ENCODE data around the gene ABHD15. TPM values are rescaled to one million over a fixed set of nuclear protein-coding genes. Genes with fewer than 3 reads are reported as not detected.

The ABHD15 gene
- total RNA-seq, 1 experiment from 2014 or later: 8.2 TPM

DNA sequence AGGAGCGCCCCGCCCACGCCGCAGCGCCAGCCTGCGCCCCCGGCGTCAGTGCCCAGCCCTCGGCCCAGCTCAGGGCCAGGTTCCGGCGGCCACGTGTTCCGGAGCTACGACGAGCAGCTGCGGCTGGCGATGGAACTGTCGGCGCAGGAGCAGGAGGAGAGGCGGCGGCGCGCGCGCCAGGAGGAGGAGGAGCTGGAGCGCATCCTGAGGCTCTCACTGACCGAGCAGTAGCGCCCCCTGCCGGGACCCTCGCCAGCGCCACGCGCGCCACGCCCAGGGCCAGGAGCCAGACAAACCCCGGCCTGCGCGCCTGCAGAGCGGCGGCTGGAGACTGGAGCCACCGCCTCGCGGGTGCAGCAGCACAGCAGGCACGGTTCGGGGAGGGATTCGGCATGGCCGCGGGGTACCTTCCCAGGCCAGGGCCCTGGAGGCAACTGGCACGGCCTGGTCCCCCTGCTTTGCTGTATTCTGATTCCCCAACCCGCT lies 46.6 kb upstream of the ABHD15 start:
- RAD21 ChIA-PET (ENCODE audit: low non-redundant PET in 1 of 2, low total read pairs in 2 of 2, uncharacterized antibody in 2 of 2, unreplicated experiment in 2 of 2): interaction anchor here in 1 of 2 experiments (0.7 kb wide), 1 partner anchor 52 kb away, joined by 4 read pairs; no protein-coding TSS in a partner anchor
- Histone ChIP-seq H3K79me2 (ENCODE audit: insufficient read depth, low read length) (no peaks in the 10 kb centered on the region), H3K27ac (ENCODE audit: low read depth, low read length) (no peak overlapping the region), H3K4me3 (replicated peaks in 1 of 2; ENCODE audit: low read depth in 1 of 2, low read length in 2 of 2) (no peak overlapping the region), H3K27me3 (ENCODE audit: insufficient read depth, low read length) (no peaks in the 10 kb centered on the region), H3K9ac (ENCODE audit: low read length) (no peak overlapping the region), H3K4me1 (ENCODE audit: control insufficient read depth in 1 of 2, insufficient read depth in 2 of 2, low read length in 2 of 2) (peaks cover 11 to 27% of the 10 kb centered on the region in 2 experiments), H3K9me2 (ENCODE audit: insufficient read depth) (no peaks in the 10 kb centered on the region), H3K4me2 (ENCODE audit: low read length) (no peak overlapping the region), H3K36me3 (ENCODE audit: control insufficient read depth in 1 of 2, insufficient read depth in 2 of 2, low read length in 2 of 2) (no peaks in the 10 kb centered on the region), H3K9me3 (ENCODE audit: control insufficient read depth in 1 of 2, insufficient read depth in 1 of 2, low read depth in 1 of 2, low read length in 2 of 2) (no peaks in the 10 kb centered on the region), H4K20me1 (ENCODE audit: insufficient read depth) (no peaks in the 10 kb centered on the region), H2AFZ (ENCODE audit: low read depth, low read length, poor library complexity, severe bottlenecking) (no peak overlapping the region)
- DNase-seq (ENCODE audit: low read depth, low spot score): no peak
- TF ChIP-seq, protein P1, sequence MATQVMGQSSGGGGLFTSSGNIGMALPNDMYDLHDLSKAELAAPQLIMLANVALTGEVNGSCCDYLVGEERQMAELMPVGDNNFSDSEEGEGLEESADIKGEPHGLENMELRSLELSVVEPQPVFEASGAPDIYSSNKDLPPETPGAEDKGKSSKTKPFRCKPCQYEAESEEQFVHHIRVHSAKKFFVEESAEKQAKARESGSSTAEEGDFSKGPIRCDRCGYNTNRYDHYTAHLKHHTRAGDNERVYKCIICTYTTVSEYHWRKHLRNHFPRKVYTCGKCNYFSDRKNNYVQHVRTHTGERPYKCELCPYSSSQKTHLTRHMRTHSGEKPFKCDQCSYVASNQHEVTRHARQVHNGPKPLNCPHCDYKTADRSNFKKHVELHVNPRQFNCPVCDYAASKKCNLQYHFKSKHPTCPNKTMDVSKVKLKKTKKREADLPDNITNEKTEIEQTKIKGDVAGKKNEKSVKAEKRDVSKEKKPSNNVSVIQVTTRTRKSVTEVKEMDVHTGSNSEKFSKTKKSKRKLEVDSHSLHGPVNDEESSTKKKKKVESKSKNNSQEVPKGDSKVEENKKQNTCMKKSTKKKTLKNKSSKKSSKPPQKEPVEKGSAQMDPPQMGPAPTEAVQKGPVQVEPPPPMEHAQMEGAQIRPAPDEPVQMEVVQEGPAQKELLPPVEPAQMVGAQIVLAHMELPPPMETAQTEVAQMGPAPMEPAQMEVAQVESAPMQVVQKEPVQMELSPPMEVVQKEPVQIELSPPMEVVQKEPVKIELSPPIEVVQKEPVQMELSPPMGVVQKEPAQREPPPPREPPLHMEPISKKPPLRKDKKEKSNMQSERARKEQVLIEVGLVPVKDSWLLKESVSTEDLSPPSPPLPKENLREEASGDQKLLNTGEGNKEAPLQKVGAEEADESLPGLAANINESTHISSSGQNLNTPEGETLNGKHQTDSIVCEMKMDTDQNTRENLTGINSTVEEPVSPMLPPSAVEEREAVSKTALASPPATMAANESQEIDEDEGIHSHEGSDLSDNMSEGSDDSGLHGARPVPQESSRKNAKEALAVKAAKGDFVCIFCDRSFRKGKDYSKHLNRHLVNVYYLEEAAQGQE (IDR thresholded peaks at IDR 0.05; ENCODE audit: low read depth): no peak
- TF ChIP-seq, protein P2, sequence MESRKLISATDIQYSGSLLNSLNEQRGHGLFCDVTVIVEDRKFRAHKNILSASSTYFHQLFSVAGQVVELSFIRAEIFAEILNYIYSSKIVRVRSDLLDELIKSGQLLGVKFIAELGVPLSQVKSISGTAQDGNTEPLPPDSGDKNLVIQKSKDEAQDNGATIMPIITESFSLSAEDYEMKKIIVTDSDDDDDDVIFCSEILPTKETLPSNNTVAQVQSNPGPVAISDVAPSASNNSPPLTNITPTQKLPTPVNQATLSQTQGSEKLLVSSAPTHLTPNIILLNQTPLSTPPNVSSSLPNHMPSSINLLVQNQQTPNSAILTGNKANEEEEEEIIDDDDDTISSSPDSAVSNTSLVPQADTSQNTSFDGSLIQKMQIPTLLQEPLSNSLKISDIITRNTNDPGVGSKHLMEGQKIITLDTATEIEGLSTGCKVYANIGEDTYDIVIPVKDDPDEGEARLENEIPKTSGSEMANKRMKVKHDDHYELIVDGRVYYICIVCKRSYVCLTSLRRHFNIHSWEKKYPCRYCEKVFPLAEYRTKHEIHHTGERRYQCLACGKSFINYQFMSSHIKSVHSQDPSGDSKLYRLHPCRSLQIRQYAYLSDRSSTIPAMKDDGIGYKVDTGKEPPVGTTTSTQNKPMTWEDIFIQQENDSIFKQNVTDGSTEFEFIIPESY (IDR thresholded peaks at IDR 0.05; ENCODE audit: extremely low read depth, insufficient replicate concordance, low read length): no peak
- TF ChIP-seq JUND (IDR thresholded peaks at IDR 0.05) (no peak), ELF1 (IDR thresholded peaks at IDR 0.05; ENCODE audit: borderline replicate concordance, low read depth) (no peak), FOSL1 (IDR thresholded peaks at IDR 0.05; ENCODE audit: low read depth) (no peak), POLR2A (IDR thresholded peaks at IDR 0.05; ENCODE audit: borderline replicate concordance, extremely low read depth, insufficient read depth, insufficient read length) (no peak), ZNF274 (IDR thresholded peaks at IDR 0.05; ENCODE audit: low read depth, low read length) (no peak), SP1 (IDR thresholded peaks at IDR 0.05; ENCODE audit: low read depth) (no peak), SIN3A (IDR thresholded peaks at IDR 0.05; ENCODE audit: low read depth) (no peak), ATF3 (IDR thresholded peaks at IDR 0.05) (no peak), ZFX (IDR thresholded peaks at IDR 0.05) (no peak), EZH2phosphoT487 (IDR thresholded peaks at IDR 0.05; ENCODE audit: borderline replicate concordance) (no peak), EZH2 (IDR thresholded peaks at IDR 0.05) (no peak), TCF7L2 (IDR thresholded peaks at IDR 0.05; ENCODE audit: borderline replicate concordance, extremely low read depth, insufficient read depth, insufficient read length) (no peak), EGR1 (IDR thresholded peaks at IDR 0.05; ENCODE audit: low read depth) (no peak), MAX (IDR thresholded peaks at IDR 0.05) (no peak), RAD21 (IDR thresholded peaks at IDR 0.05; ENCODE audit: low read depth) (no peak)
- intact Hi-C loops (cut with micrococcal nuclease): no loop called here
- no peak for ATAC-seq
- no TSS peak for BruUV-seq (replicated peaks)
- POLR2A ChIA-PET: no interaction called here
- CTCF ChIA-PET: no interaction called here

All from HCT116 (cell line).